GM23338 (cell line): Measurements from ENCODE around the gene ANKS1B. TPM values are rescaled to one million over a fixed set of nuclear protein-coding genes. Genes with fewer than 3 reads are reported as not detected.

ENCODE experiments used
- ATAC-seq: fragments of 200-7000 bp; cut with Tn5 transposase; 3 replicates; pipeline ENCODE4 v1.9.1; 2020
- DNase-seq: peaks from one replicate; pipeline ENCODE4 v3.0.0-alpha.2; 2015; ENCODE audit warnings: low spot score
- H2AFZ ChIP-seq: fragments of 200-600 bp; sonication (generic); 2 replicates; pipeline ENCODE4 v1.8.0; 2016; ENCODE audit warnings: antibody characterized with exemption, mild to moderate bottlenecking, moderate library complexity
- H3F3A ChIP-seq: fragments of 200-600 bp; sonication (generic); replicated peaks from 2 replicates; pipeline ENCODE4 v1.8.0; 2017; ENCODE audit warnings: antibody characterized with exemption, mixed run types, low read depth
- H3K27ac ChIP-seq: fragments of 200-600 bp; sonication (generic); 2 replicates; pipeline ENCODE4 v1.6.1; 2016; ENCODE audit warnings: low read depth
- H3K27me3 ChIP-seq: fragments of 200-600 bp; sonication (generic); 2 replicates; pipeline ENCODE4 v1.8.0; 2016; ENCODE audit warnings: mild to moderate bottlenecking, mixed run types, moderate library complexity; ENCODE audit not compliant: insufficient read depth
- H3K36me3 ChIP-seq: fragments of 200-600 bp; sonication (generic); 2 replicates; pipeline ENCODE4 v1.8.0; 2016; ENCODE audit warnings: mild to moderate bottlenecking; ENCODE audit not compliant: insufficient read depth
- H3K4me1 ChIP-seq: fragments of 200-600 bp; sonication (generic); 2 replicates; pipeline ENCODE4 v1.8.0; 2016; ENCODE audit warnings: mild to moderate bottlenecking, moderate library complexity; ENCODE audit not compliant: insufficient read depth
- H3K4me2 ChIP-seq: fragments of 200-600 bp; sonication (generic); 2 replicates; pipeline ENCODE4 v1.7.1; 2017; ENCODE audit warnings: mixed run types
- H3K4me3 ChIP-seq: fragments of 200-600 bp; sonication (generic); 2 replicates; pipeline ENCODE4 v1.6.1; 2016; ENCODE audit warnings: mixed run types
- H3K79me2 ChIP-seq: fragments of 200-600 bp; sonication (generic); replicated peaks from 2 replicates; pipeline ENCODE4 v1.8.0; 2017; ENCODE audit warnings: mild to moderate bottlenecking; ENCODE audit not compliant: insufficient read depth
- H3K9me2 ChIP-seq: fragments of 200-600 bp; sonication (generic); 2 replicates; pipeline ENCODE4 v1.8.0; 2017; ENCODE audit not compliant: insufficient read depth
- H4K20me1 ChIP-seq: fragments of 200-600 bp; sonication (generic); replicated peaks from 2 replicates; pipeline ENCODE4 v1.8.0; 2017; ENCODE audit warnings: mild to moderate bottlenecking; ENCODE audit not compliant: insufficient read depth
- H3K27ac Mint-ChIP-seq: 2 replicates; pipeline ENCODE4 v1.8.0; 2020; ENCODE audit warnings: inconsistent platforms, mild to moderate bottlenecking, moderate library complexity, mixed read lengths
- H3K27me3 Mint-ChIP-seq: 3 replicates; pipeline ENCODE4 v1.8.0; 2022; ENCODE audit warnings: low read depth, mild to moderate bottlenecking, moderate library complexity, mixed read lengths, inconsistent platforms; ENCODE audit not compliant: insufficient read depth, poor library complexity
- H3K36me3 Mint-ChIP-seq: 3 replicates; pipeline ENCODE4 v1.8.0; 2021; ENCODE audit warnings: low read depth, mild to moderate bottlenecking, inconsistent platforms, moderate library complexity, mixed read lengths
- H3K4me1 Mint-ChIP-seq: 3 replicates; pipeline ENCODE4 v1.8.0; 2020; ENCODE audit warnings: mild to moderate bottlenecking, inconsistent platforms, mixed read lengths
- H3K4me3 Mint-ChIP-seq: 3 replicates; pipeline ENCODE4 v1.8.0; 2021; ENCODE audit warnings: moderate library complexity, mild to moderate bottlenecking, inconsistent platforms, mixed read lengths
- H3K9me3 Mint-ChIP-seq: 3 replicates; pipeline ENCODE4 v1.8.0; 2020; ENCODE audit warnings: moderate library complexity, mild to moderate bottlenecking, inconsistent platforms, mixed read lengths
- CTCF ChIP-seq, 2 experiments: fragments of 200-600 bp in 1 of 2; sonication (generic) in 1 of 2; conservative IDR thresholded peaks; 2 replicates each; pipeline versions ENCODE4 v1.5.1 to v1.6.1; 2016 to 2017; ENCODE audit warnings: antibody characterized with exemption in 2 of 2, low read depth in 2 of 2, mild to moderate bottlenecking in 2 of 2, moderate library complexity in 1 of 2
- JUNB ChIP-seq: IDR thresholded peaks from one replicate; pipeline ENCODE4 v1.6.1; 2016; ENCODE audit warnings: antibody characterized with exemption; ENCODE audit not compliant: unreplicated experiment
- ZNF462 ChIP-seq: fragments of 250-450 bp; sonication (Bioruptor Pico); IDR thresholded peaks from 2 replicates; pipeline ENCODE4 v1.5.0; 2020; ENCODE audit warnings: mild to moderate bottlenecking, moderate library complexity
- polyA plus RNA-seq: library from polyadenylated mRNA; unstranded; fragments of >200 nt; fragmentation: Nextera tagmentation; extraction: Ambion mirVana; gene quantifications from 2 replicates; pipeline ENCODE4 v1.2.1, GENCODE V29; 2016
- total RNA-seq: library from RNA; depleted of rRNA; stranded (reverse); fragments of >200 nt; shearing (Covaris generic); gene quantifications from 2 replicates; pipeline ENCODE4 v1.2.3, GENCODE V29; 2014

Gene ANKS1B
- total and polyA plus RNA-seq, 2 experiments from 2014 or later: 4.3 to 5.8 TPM

- DNase-seq: peak; percentile 53
- Mint-ChIP-seq H3K9me3 (no peaks in the 10 kb centered on the region), H3K36me3 (no peaks in the 10 kb centered on the region), H3K27me3 (no peaks in the 10 kb centered on the region), H3K27ac (no peak overlapping the region), H3K4me3 (no peak overlapping the region), H3K4me1 (peaks cover 4% of the 10 kb centered on the region; the same call in 2 of the 3 replicates)
- no peak overlapping the region for H2AFZ ChIP-seq
- ATAC-seq: no peak
- no peaks in the 10 kb centered on the region for H3K79me2 ChIP-seq
- no peak overlapping the region for H3K4me2 ChIP-seq
- TF ChIP-seq ZNF462 (no peak), CTCF (conservative IDR thresholded peaks at IDR 0.05; ENCODE audit: low read depth in 2 of 2) (peak in 1 of 2 experiments; percentile 75; a peak in 3 of 4 replicates)
- no peaks in the 10 kb centered on the region for H3F3A ChIP-seq
- no peaks in the 10 kb centered on the region for H3K9me2 ChIP-seq
- H3K27me3 ChIP-seq: no peaks in the 10 kb centered on the region
- no peaks in the 10 kb centered on the region for H3K36me3 ChIP-seq
- no peak overlapping the region for H3K27ac ChIP-seq
- H3K4me1 ChIP-seq: no peaks in the 10 kb centered on the region
- no peaks in the 10 kb centered on the region for H4K20me1 ChIP-seq
- H3K4me3 ChIP-seq: no peak overlapping the region
Measured at GRCh38 chr12:99767809-99768208, 216.9 kb downstream of the ANKS1B start.

- Histone ChIP-seq H3F3A (no peaks in the 10 kb centered on the region), H4K20me1 (no peaks in the 10 kb centered on the region), H3K27ac (no peak overlapping the region), H2AFZ (no peak overlapping the region), H3K9me2 (no peaks in the 10 kb centered on the region), H3K27me3 (no peaks in the 10 kb centered on the region), H3K79me2 (no peaks in the 10 kb centered on the region), H3K4me3 (no peak overlapping the region), H3K4me1 (no peaks in the 10 kb centered on the region), H3K36me3 (no peaks in the 10 kb centered on the region), H3K4me2 (no peak overlapping the region)
- Mint-ChIP-seq H3K27ac (no peak overlapping the region), H3K4me1 (peaks cover 4% of the 10 kb centered on the region; the same call in 2 of the 3 replicates), H3K4me3 (no peak overlapping the region), H3K9me3 (no peaks in the 10 kb centered on the region), H3K36me3 (no peaks in the 10 kb centered on the region), H3K27me3 (no peaks in the 10 kb centered on the region)
- DNase-seq (no peak), ATAC-seq (no peak)
- TF ChIP-seq ZNF462 (no peak), JUNB (no peak)
Measured at GRCh38 chr12:99766408-99766807, 218.3 kb downstream of the ANKS1B start.
